IMR-90 (cell line): Measurements from ENCODE around the gene OR5A1. TPM values are rescaled to one million over a fixed set of nuclear protein-coding genes. Genes with fewer than 3 reads are reported as not detected.

Experiments used
- ATAC-seq: fragments of 200-7000 bp; cut with Tn5 transposase; 2 replicates; pipeline ENCODE4 v1.9.1; 2020; ENCODE audit warnings: low read depth, mild to moderate bottlenecking, moderate library complexity
- BruUV-seq: library from RNA; stranded (reverse); fragments of 400-500 nt; replicated peaks from 2 replicates; lab custom pipeline; 2021; lab: Mats Ljungman, UMichigan
- CTCF ChIA-PET: fragments of 300-600 bp; formaldehyde crosslinking; extraction: SDS; loops from one replicate; lab custom pipeline; 2021; ENCODE audit warnings: antibody characterized with exemption; lab: Yijun Ruan, JAX
- POLR2A ChIA-PET: fragments of 300-600 bp; sonication (Branson Sonifier 250); formaldehyde crosslinking; loops from one replicate; lab custom pipeline; 2022; ENCODE audit warnings: antibody characterized with exemption; ENCODE audit not compliant: unreplicated experiment; lab: Charles Lee
- DNase-seq: peaks from one replicate; pipeline ENCODE4 v3.0.0; 2013
- H2AFZ ChIP-seq: replicated peaks from 2 replicates; pipeline ENCODE3; 2013; ENCODE audit warnings: low read length, mild to moderate bottlenecking; ENCODE audit not compliant: poor library complexity
- H2AK5ac ChIP-seq: 2 replicates; pipeline ENCODE4 v1.6.1; 2013; ENCODE audit warnings: low read depth, low read length, inconsistent platforms
- H2AK9ac ChIP-seq: replicated peaks from 2 replicates; pipeline ENCODE3; 2013; ENCODE audit warnings: mild to moderate bottlenecking, low read depth, low read length, moderate library complexity; ENCODE audit not compliant: poor library complexity
- H2BK120ac ChIP-seq: 2 replicates; pipeline ENCODE4 v1.6.1; 2013; ENCODE audit warnings: low read depth, low read length, inconsistent platforms
- H2BK15ac ChIP-seq: 3 replicates; pipeline ENCODE4 v1.6.1; 2013; ENCODE audit warnings: low read depth, low read length, inconsistent platforms
- H2BK20ac ChIP-seq: 2 replicates; pipeline ENCODE4 v1.6.1; 2013; ENCODE audit warnings: low read depth, mild to moderate bottlenecking, inconsistent platforms, low read length, moderate library complexity
- H2BK5ac ChIP-seq: 2 replicates; pipeline ENCODE4 v1.6.1; 2013; ENCODE audit warnings: mild to moderate bottlenecking, low read depth, low read length, inconsistent platforms; ENCODE audit not compliant: poor library complexity, severe bottlenecking
- H3K14ac ChIP-seq: replicated peaks from 2 replicates; pipeline ENCODE4 v1.6.1; 2013; ENCODE audit warnings: low read depth, low read length, inconsistent platforms
- H3K18ac ChIP-seq: 2 replicates; pipeline ENCODE4 v1.6.1; 2013; ENCODE audit warnings: low read depth, low read length, control low read depth
- H3K23ac ChIP-seq: 2 replicates; pipeline ENCODE4 v1.6.1; 2013; ENCODE audit warnings: low read depth, low read length, inconsistent platforms
- H3K27ac ChIP-seq: 2 replicates; pipeline ENCODE4 v1.5.1; 2013; ENCODE audit warnings: mild to moderate bottlenecking, control low read depth, low read length; ENCODE audit not compliant: insufficient read depth
- H3K27me3 ChIP-seq: 2 replicates; pipeline ENCODE4 v1.6.1; 2013; ENCODE audit warnings: low read length; ENCODE audit not compliant: control insufficient read depth, insufficient read depth
- H3K36me3 ChIP-seq: 2 replicates; pipeline ENCODE4 v1.6.1; 2013; ENCODE audit warnings: low read length, mixed read lengths; ENCODE audit not compliant: control insufficient read depth, insufficient read depth
- H3K4ac ChIP-seq: 2 replicates; pipeline ENCODE4 v1.6.1; 2013; ENCODE audit warnings: low read depth, low read length, inconsistent platforms
- H3K4me1 ChIP-seq: 2 replicates; pipeline ENCODE4 v1.6.1; 2013; ENCODE audit warnings: low read length, mixed read lengths; ENCODE audit not compliant: control insufficient read depth, insufficient read depth
- H3K4me2 ChIP-seq: 2 replicates; pipeline ENCODE4 v1.6.1; 2013; ENCODE audit warnings: low read depth, mild to moderate bottlenecking, control low read depth, low read length, moderate library complexity
- H3K4me3 ChIP-seq: 2 replicates; pipeline ENCODE4 v1.5.1; 2013; ENCODE audit warnings: low read depth, mild to moderate bottlenecking, control low read depth, low read length, moderate library complexity; ENCODE audit not compliant: insufficient read depth
- H3K56ac ChIP-seq: 2 replicates; pipeline ENCODE4 v1.6.1; 2013; ENCODE audit warnings: low read length, inconsistent platforms; ENCODE audit not compliant: insufficient read depth; ENCODE audit errors: extremely low read depth
- H3K79me1 ChIP-seq, 2 experiments: 2 replicates each; pipeline ENCODE4 v1.6.1; 2013; ENCODE audit warnings: low read length in 2 of 2, inconsistent platforms in 1 of 2, low read depth in 1 of 2
- H3K9ac ChIP-seq: 2 replicates; pipeline ENCODE4 v1.6.1; 2013; ENCODE audit warnings: low read depth, low read length, control low read depth
- H3K9me1 ChIP-seq: 2 replicates; pipeline ENCODE4 v1.6.1; 2013; ENCODE audit warnings: low read length, inconsistent platforms; ENCODE audit not compliant: insufficient read depth
- H3K9me3 ChIP-seq: 2 replicates; pipeline ENCODE4 v1.6.1; 2013; ENCODE audit warnings: low read length; ENCODE audit not compliant: control insufficient read depth, insufficient read depth
- H4K20me1 ChIP-seq: 2 replicates; pipeline ENCODE4 v1.6.1; 2013; ENCODE audit warnings: low read length, inconsistent platforms; ENCODE audit not compliant: insufficient read depth
- H4K5ac ChIP-seq: 2 replicates; pipeline ENCODE4 v1.6.1; 2013; ENCODE audit warnings: mild to moderate bottlenecking, low read depth, low read length, control low read depth
- H4K8ac ChIP-seq, 2 experiments: 2 replicates each; pipeline ENCODE4 v1.6.1; 2013; ENCODE audit warnings: low read depth in 2 of 2, low read length in 2 of 2, control low read depth in 1 of 2, inconsistent platforms in 1 of 2
- H4K91ac ChIP-seq: 2 replicates; pipeline ENCODE4 v1.6.1; 2013; ENCODE audit warnings: low read depth, low read length, inconsistent platforms; ENCODE audit not compliant: insufficient read depth
- CEBPB ChIP-seq: IDR thresholded peaks from 2 replicates; pipeline ENCODE4 v1.6.1; 2012; ENCODE audit warnings: low read depth, low read length, improper control_type of control experiment
- CHD1 ChIP-seq: IDR thresholded peaks from 2 replicates; pipeline ENCODE4 v1.6.1; 2012; ENCODE audit warnings: low read depth, low read length, improper control_type of control experiment
- MAZ ChIP-seq: IDR thresholded peaks from 2 replicates; pipeline ENCODE4 v1.6.1; 2012; ENCODE audit warnings: low read depth, mild to moderate bottlenecking, low read length, improper control_type of control experiment, moderate library complexity, borderline replicate concordance
- RCOR1 ChIP-seq: IDR thresholded peaks from 2 replicates; pipeline ENCODE4 v1.6.1; 2012; ENCODE audit warnings: mild to moderate bottlenecking, low read length, improper control_type of control experiment; ENCODE audit not compliant: insufficient replicate concordance
- WGBS, 2 experiments: methylation state at CpG; one replicate each; pipeline versions ENCODE4 v1.1.5 to v1.1.7; 2013; ENCODE audit warnings: missing lambda C conversion rate in 2 of 2; ENCODE audit not compliant: insufficient read length in 1 of 2; ENCODE audit errors: extremely low coverage in 2 of 2; 5-methylcytosine and 5-hydroxymethylcytosine counted together
- dilution Hi-C: fragments of 300-500 bp; cut with HindIII; formaldehyde crosslinking; loops from one replicate; pipeline ENCODE4 v1.14.3; 2018; ENCODE audit warnings: low sequenced_read_pairs; ENCODE audit not compliant: unreplicated experiment
- in situ Hi-C: fragments of 300-500 bp; cut with MboI; formaldehyde crosslinking; loops from 3 replicates; pipeline ENCODE4 v1.14.3; 2019; ENCODE audit warnings: low sequenced_read_pairs, inconsistent platforms, mixed read lengths
- intact Hi-C: fragments of 100-400 bp; cut with micrococcal nuclease; formaldehyde crosslinking; loops from 2 replicates; pipeline ENCODE4 v1.10.0; 2022
- polyA plus RNA-seq, 3 experiments: library from polyadenylated mRNA; depleted of rRNA; stranded (reverse); fragments of >200 nt; gene quantifications; 2 replicates each; pipeline ENCODE4 v1.2.3, GENCODE V29; 2012; ENCODE audit warnings: low replicate concordance in 1 of 3
- total RNA-seq: library from RNA; depleted of rRNA; stranded (reverse); fragments of >200 nt; gene quantifications from 2 replicates; pipeline ENCODE4 v1.2.3, GENCODE V29; 2012

Gene OR5A1
- total and polyA plus RNA-seq, 2 of the 4 experiments (the other 2 are of a cell fraction): not detected

- no peak overlapping the region for H3K14ac ChIP-seq
- no peak overlapping the region for H2BK5ac ChIP-seq
- H3K23ac ChIP-seq: no peak overlapping the region
- no CpG with 5 or more reads among the region's 2 CpGs for WGBS, 2 experiments
- POLR2A ChIA-PET: no interaction called here
- H4K8ac ChIP-seq: no peak overlapping the region
- ATAC-seq (no peak), DNase-seq (no peak)
- CTCF ChIA-PET: no interaction called here
- H4K5ac ChIP-seq: no peak overlapping the region
- no peak overlapping the region for H3K4me3 ChIP-seq
- intact Hi-C loops: no loop called here
- H3K56ac ChIP-seq: no peak overlapping the region
- H3K79me1 ChIP-seq: no peaks in the 10 kb centered on the region
- H3K9ac ChIP-seq: no peak overlapping the region
- no peaks in the 10 kb centered on the region for H3K9me3 ChIP-seq
- no peaks in the 10 kb centered on the region for H3K36me3 ChIP-seq
- no peak overlapping the region for H3K4me2 ChIP-seq
- H3K4ac ChIP-seq: no peak overlapping the region
- TF ChIP-seq MAZ (no peak), CEBPB (peak; percentile 71), CHD1 (no peak), RCOR1 (no peak)
- H2BK20ac ChIP-seq: no peak overlapping the region
- no peak overlapping the region for H2AFZ ChIP-seq
- no peak overlapping the region for H2AK5ac ChIP-seq
- H4K20me1 ChIP-seq: no peaks in the 10 kb centered on the region
- no peak overlapping the region for H3K18ac ChIP-seq
- H2BK120ac ChIP-seq: no peak overlapping the region
- dilution Hi-C loops: no loop called here
- H3K27ac ChIP-seq: no peak overlapping the region
- H2AK9ac ChIP-seq: no peak overlapping the region
- no peak overlapping the region for H2BK15ac ChIP-seq
- H3K9me1 ChIP-seq: no peaks in the 10 kb centered on the region
- no peaks in the 10 kb centered on the region for H3K4me1 ChIP-seq
- no peak overlapping the region for H4K91ac ChIP-seq
- no peaks in the 10 kb centered on the region for H3K27me3 ChIP-seq
- no TSS peak for BruUV-seq
- in situ Hi-C loops: no loop called here
Measured at GRCh38 chr11:59413646-59414045, 22.6 kb upstream of the OR5A1 start.
